Measurements from ENCODE around the gene CREBL2. TPM values are rescaled to one million over a fixed set of nuclear protein-coding genes. Genes with fewer than 3 reads are reported as not detected.

The CREBL2 gene
- total and polyA plus RNA-seq, 2 of the 13 experiments (the other 11 are each of a cell fraction or from before 2014, with no cell fraction given) = 6.9 to 8.4 TPM

- TF ChIP-seq REL (CRISPR knock-in tag; conservative IDR thresholded peaks at IDR 0.05) = peak; percentile 79; the same call in 1 of the 2 replicates
- TF ChIP-seq ZNF713 (CRISPR knock-in tag; IDR thresholded peaks at IDR 0.05) = no peak
- TF ChIP-seq ZFP36 (IDR thresholded peaks at IDR 0.05; ENCODE audit: borderline replicate concordance, low read depth, low read length, partially characterized antibody) = no peak
- TF ChIP-seq ZNF350 (CRISPR knock-in tag; IDR thresholded peaks at IDR 0.05; ENCODE audit: borderline replicate concordance, low read depth) = peak; percentile 86; the same call in 1 of the 2 replicates
- TF ChIP-seq ZNF777 (CRISPR knock-in tag; IDR thresholded peaks at IDR 0.05) = no peak
- peak; percentile 83 for TF ChIP-seq HNRNPH1 (optimal IDR thresholded peaks at IDR 0.05; ENCODE audit: low read depth, low read length)
- no peak for TF ChIP-seq DZIP1 (CRISPR knock-in tag; IDR thresholded peaks at IDR 0.05)
- peak; percentile 86; the same call in 1 of the 2 replicates for TF ChIP-seq CBFB (CRISPR knock-in tag; IDR thresholded peaks at IDR 0.05)
- TF ChIP-seq ZNF670 (CRISPR knock-in tag; IDR thresholded peaks at IDR 0.05; ENCODE audit: borderline replicate concordance) = peak; percentile 72; the same call in 1 of the 2 replicates
- no peak; the same call in 1 of the 2 replicates for TF ChIP-seq ZNF557 (CRISPR knock-in tag; IDR thresholded peaks at IDR 0.05)
- TF ChIP-seq ZNF275 (CRISPR knock-in tag; IDR thresholded peaks at IDR 0.05; ENCODE audit: borderline replicate concordance) = no peak; the same call in 1 of the 2 replicates
- TF ChIP-seq FOSL2 (CRISPR knock-in tag; IDR thresholded peaks at IDR 0.05) = peak; percentile 71
- TF ChIP-seq HNRNPL (IDR thresholded peaks at IDR 0.05; ENCODE audit: low read depth, low read length) = 0 out of 2 replicates have a peak, but pooled peaks have one; percentile 56
- TF ChIP-seq CC2D1A (CRISPR knock-in tag; IDR thresholded peaks at IDR 0.05) = 0 out of 2 replicates have a peak, but pooled peaks have one; percentile 68
- peak; percentile 73 for TF ChIP-seq TFDP2 (CRISPR knock-in tag; IDR thresholded peaks at IDR 0.05)
- no peak for TF ChIP-seq NR3C1 (CRISPR knock-in tag; IDR thresholded peaks at IDR 0.05)
- TF ChIP-seq WIZ (CRISPR knock-in tag; IDR thresholded peaks at IDR 0.05) = peak; percentile 72; the same call in 1 of the 2 replicates
- TF ChIP-seq ZNF280B (CRISPR knock-in tag; IDR thresholded peaks at IDR 0.05; ENCODE audit: borderline replicate concordance) = no peak; the same call in 1 of the 2 replicates
- peak; percentile 28; the same call in 1 of the 2 replicates for TF ChIP-seq NFKBIZ (CRISPR knock-in tag; IDR thresholded peaks at IDR 0.05)
- TF ChIP-seq MXI1 (IDR thresholded peaks at IDR 0.05; ENCODE audit: borderline replicate concordance, low read depth, low read length) = peak; percentile 75; the same call in 2 of the 3 replicates
Observed at GRCh38 chr12:12611512-12612306, at the start of gene CREBL2 (continued).

Measured in HepG2 (cell line).